ENCODE data around the gene C10orf143. TPM values are rescaled to one million over a fixed set of nuclear protein-coding genes. Genes with fewer than 3 reads are reported as not detected.

C10orf143 gene
- total and polyA plus RNA-seq, 2 of the 8 experiments (the other 6 are each of a cell fraction or from before 2014, with no cell fraction given) = 1.6 to 2.0 TPM

DNA sequence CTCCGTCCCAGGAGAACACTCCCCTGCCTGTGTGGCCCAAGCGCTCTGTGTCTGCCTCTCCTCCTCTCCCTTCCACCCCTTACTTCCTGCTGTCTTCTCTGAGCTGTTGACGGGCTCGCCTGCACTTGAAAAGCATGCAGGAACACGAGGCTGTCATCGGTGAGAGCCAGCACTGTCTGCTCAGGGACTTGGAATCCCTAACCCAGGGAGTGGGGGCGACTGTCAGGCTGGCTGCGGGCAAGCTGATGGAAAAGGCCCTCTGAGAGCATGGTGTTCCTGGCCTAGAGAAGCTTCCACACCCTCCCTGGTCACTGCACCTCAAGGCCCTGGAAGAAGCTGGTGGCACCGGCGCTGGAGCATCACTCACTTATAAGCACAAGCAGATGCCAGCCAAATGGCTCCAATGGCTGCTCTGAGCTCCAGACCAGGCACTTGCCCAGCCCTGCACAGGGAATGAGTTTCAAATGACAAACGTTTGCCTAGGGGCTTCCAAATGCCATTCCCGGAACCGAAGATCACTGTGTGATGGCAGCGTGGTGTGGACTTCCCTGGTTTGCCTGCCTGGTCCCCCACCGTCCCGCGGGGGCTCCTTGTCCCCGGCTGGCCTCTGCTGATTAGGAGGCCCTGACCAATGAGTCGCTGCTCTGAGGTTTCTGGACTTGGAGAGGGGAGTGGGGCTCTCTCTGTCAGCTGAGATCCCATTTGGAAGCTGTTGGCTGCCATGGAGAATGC is 89.8 kb downstream of the C10orf143 start:
- Histone ChIP-seq H4K20me1 (replicated peaks in 1 of 2; ENCODE audit: control insufficient read depth in 1 of 2, insufficient read depth in 2 of 2, low read length in 2 of 2) (no peaks in the 10 kb centered on the region), H3K4me1 (replicated peaks in 1 of 4; ENCODE audit: control insufficient read depth in 3 of 4, insufficient read depth in 4 of 4, low read length in 3 of 4) (no peaks in the 10 kb centered on the region), H3K23me2 (ENCODE audit: low read depth, low read length) (0 out of 2 replicates have a peak, but pooled peaks cover 2% of the 10 kb centered on the region), H3K27me3 (replicated peaks in 1 of 4; ENCODE audit: control insufficient read depth in 3 of 4, extremely low read depth in 1 of 4, insufficient read depth in 3 of 4, low read length in 3 of 4) (no peaks in the 10 kb centered on the region), H3K9me3 (ENCODE audit: insufficient read depth in 2 of 2, low read depth in 1 of 2, low read length in 1 of 2) (no peaks in the 10 kb centered on the region), H2AFZ (ENCODE audit: low read length) (no peak overlapping the region), H3K4me2 (ENCODE audit: insufficient read depth in 1 of 2, low read depth in 2 of 2, low read length in 2 of 2) (no peak overlapping the region), H2BK120ac (replicated peaks; ENCODE audit: low read depth, low read length) (no peak overlapping the region), H3K9ac (replicated peaks in 1 of 4; ENCODE audit: extremely low read depth in 1 of 4, low read depth in 3 of 4, low read length in 3 of 4) (no peak overlapping the region), H3K4me3 (ENCODE audit: extremely low read depth in 1 of 4, insufficient read depth in 2 of 4, low read depth in 3 of 4, low read length in 4 of 4) (no peak overlapping the region), H2BK20ac (ENCODE audit: low read length) (no peak overlapping the region), H3K36me3 (ENCODE audit: control insufficient read depth in 2 of 4, insufficient read depth in 4 of 4, low read length in 3 of 4) (no peaks in the 10 kb centered on the region), H3K4ac (replicated peaks; ENCODE audit: insufficient read length, low read depth, low read length) (no peak overlapping the region), H3K18ac (ENCODE audit: extremely low read depth, low read length) (no peak overlapping the region), H3K23ac (ENCODE audit: insufficient read length) (no peak overlapping the region), H3K56ac (replicated peaks; ENCODE audit: insufficient read length, low read depth, low read length) (no peak overlapping the region), H4K91ac (replicated peaks; ENCODE audit: insufficient read length, low read length) (no peak overlapping the region), H2BK12ac (ENCODE audit: low read depth, low read length) (no peak overlapping the region), H2BK5ac (ENCODE audit: low read depth, low read length) (no peak overlapping the region), H3K14ac (ENCODE audit: insufficient read length) (no peak overlapping the region), H3K79me1 (ENCODE audit: low read depth, low read length) (no peaks in the 10 kb centered on the region), H2AK5ac (ENCODE audit: low read depth, low read length) (no peak overlapping the region), H3K79me2 (ENCODE audit: control insufficient read depth in 1 of 2, insufficient read depth in 2 of 2, low read length in 2 of 2) (no peaks in the 10 kb centered on the region), H4K8ac (ENCODE audit: extremely low read depth, insufficient read depth, low read length) (no peak overlapping the region; the same call in 1 of the 2 replicates), H4K5ac (ENCODE audit: insufficient read length, low read depth, low read length) (no peak overlapping the region), H2BK15ac (ENCODE audit: low read length) (no peak overlapping the region), H3K27ac (ENCODE audit: low read depth, low read length) (no peak overlapping the region)
- POLR2A ChIA-PET (ENCODE audit: partially characterized antibody) = no interaction called here
- CTCF ChIA-PET (ENCODE audit: partially characterized antibody) = interaction anchor here (0.7 to 3.1 kb wide), 3 partner anchors 11 to 24 kb away, joined by 3 to 9 read pairs (median 4); no protein-coding TSS in a partner anchor
- WGBS, 2 experiments (ENCODE audit: extremely low coverage in 1 of 2, insufficient coverage in 1 of 2, insufficient read length in 1 of 2, insufficient replicate concordance in 2 of 2, low coverage in 1 of 2, low lambda C conversion rate in 2 of 2, missing lambda C conversion rate in 1 of 2) = 87% methylated on average over 16 of the region's 19 CpGs; no CpG with 5 or more reads in 1 of the 2 experiments
- no peak for DNase-seq (ENCODE audit: low read depth in 1 of 2, low spot score in 2 of 2)
- FAIRE-seq = no peak
- no peak for TF ChIP-seq NANOG (IDR thresholded peaks at IDR 0.05; ENCODE audit: insufficient read depth, low read depth, low read length, poor library complexity, severe bottlenecking)
- TF ChIP-seq RNF2 (IDR thresholded peaks at IDR 0.05; ENCODE audit: borderline replicate concordance, low read depth, low read length, missing control alignments, poor library complexity, severe bottlenecking) = no peak
- no peak for TF ChIP-seq BCL11A (IDR thresholded peaks at IDR 0.05; ENCODE audit: low read depth in 2 of 2, low read length in 2 of 2)
- TF ChIP-seq TBP (IDR thresholded peaks at IDR 0.05; ENCODE audit: low read depth, low read length) = no peak
- TF ChIP-seq EP300 (IDR thresholded peaks at IDR 0.05; ENCODE audit: borderline replicate concordance in 1 of 2, low read depth in 2 of 2, low read length in 2 of 2) = no peak
- no peak for TF ChIP-seq CTBP2 (IDR thresholded peaks at IDR 0.05; ENCODE audit: borderline replicate concordance, insufficient read depth, insufficient read length, low read length)
- no peak for TF ChIP-seq RFX5 (IDR thresholded peaks at IDR 0.05; ENCODE audit: borderline replicate concordance, low read depth, low read length)
- TF ChIP-seq POLR2AphosphoS5 (IDR thresholded peaks at IDR 0.05; ENCODE audit: low read depth, low read length) = no peak
- TF ChIP-seq SIN3A (conservative IDR thresholded peaks at IDR 0.05 in 1 of 2, IDR thresholded peaks at IDR 0.05 in 1 of 2; ENCODE audit: low read depth in 1 of 2, low read length in 2 of 2) = no peak
- TF ChIP-seq EZH2 (IDR thresholded peaks at IDR 0.05; ENCODE audit: low read depth, low read length, severe bottlenecking) = no peak
- no peak for TF ChIP-seq BACH1 (IDR thresholded peaks at IDR 0.05; ENCODE audit: low read length)

Data from H1 (cell line).